ENCODE measurements around the gene PRDM16.

DNA sequence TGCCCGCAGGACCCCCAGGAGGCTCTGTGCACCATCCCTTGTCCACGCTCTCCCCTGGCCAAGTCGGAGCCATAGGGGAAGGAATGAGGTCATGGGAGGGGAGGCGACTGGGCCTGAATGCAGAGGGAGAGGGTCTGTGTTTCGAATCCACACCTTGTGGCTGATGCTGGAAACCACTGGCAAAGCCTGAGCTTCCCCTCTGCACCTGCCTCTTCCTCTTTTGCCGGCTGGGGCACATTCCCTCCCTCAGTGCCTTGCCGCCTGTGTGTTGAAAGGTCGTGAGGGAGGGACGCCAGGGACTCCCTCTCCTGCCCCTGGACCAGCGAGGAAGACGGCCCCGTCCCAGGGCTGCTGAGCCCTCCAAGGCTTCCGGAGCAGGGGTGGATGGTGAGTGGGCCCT, 27.3 kb downstream of the PRDM16 start:
- no peak for TF ChIP-seq CTCF (IDR thresholded peaks at IDR 0.05)
- TF ChIP-seq ATF3 (CRISPR knock-in tag; conservative IDR thresholded peaks at IDR 0.05), result no peak
- TF ChIP-seq, protein P1, sequence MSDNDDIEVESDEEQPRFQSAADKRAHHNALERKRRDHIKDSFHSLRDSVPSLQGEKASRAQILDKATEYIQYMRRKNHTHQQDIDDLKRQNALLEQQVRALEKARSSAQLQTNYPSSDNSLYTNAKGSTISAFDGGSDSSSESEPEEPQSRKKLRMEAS (CRISPR knock-in tag; IDR thresholded peaks at IDR 0.05), result no peak
